ACC112 (cell line): ENCODE data around the gene ZNF827.

Experiments
- H2AFZ ChIP-seq: fragments of 200-600 bp; sonication (generic); one replicate; pipeline ENCODE4 v1.6.0; 2017; ENCODE audit warnings: antibody characterized with exemption, low read length; ENCODE audit not compliant: unreplicated experiment
- H3K27ac ChIP-seq: fragments of 200-600 bp; sonication (generic); 2 replicates; pipeline ENCODE4 v1.5.1; 2014; ENCODE audit warnings: low read depth, mild to moderate bottlenecking, antibody characterized with exemption, low read length, moderate library complexity
- H3K27me3 ChIP-seq: fragments of 200-600 bp; sonication (generic); 2 replicates; pipeline ENCODE4 v1.6.1; 2014; ENCODE audit warnings: mild to moderate bottlenecking, antibody characterized with exemption, low read length, moderate library complexity, mixed read lengths; ENCODE audit not compliant: insufficient read depth
- H3K36me3 ChIP-seq: fragments of 200-600 bp; sonication (generic); 2 replicates; pipeline ENCODE4 v1.6.1; 2016; ENCODE audit warnings: mild to moderate bottlenecking, antibody characterized with exemption, low read length, moderate library complexity, mixed read lengths; ENCODE audit not compliant: insufficient read depth
- H3K4me1 ChIP-seq: fragments of 200-600 bp; sonication (generic); one replicate; pipeline ENCODE4 v1.6.1; 2016; ENCODE audit warnings: low read length, mixed read lengths; ENCODE audit not compliant: insufficient read depth, unreplicated experiment, control insufficient read depth
- H3K4me3 ChIP-seq: fragments of 200-600 bp; sonication (generic); 2 replicates; pipeline ENCODE4 v1.5.1; 2014; ENCODE audit warnings: mild to moderate bottlenecking, low read depth, low read length
- H3K79me2 ChIP-seq: fragments of 200-600 bp; sonication (generic); one replicate; pipeline ENCODE4 v1.6.0; 2016; ENCODE audit warnings: low read length; ENCODE audit not compliant: control insufficient read depth, unreplicated experiment, insufficient read depth

The ZNF827 gene

GRCh38 chr4:145878501-145879435 lies 59.9 kb downstream of the ZNF827 start:
- no peaks in the 10 kb centered on the region for H3K79me2 ChIP-seq
- peaks cover 11% of the 10 kb centered on the region for H3K4me1 ChIP-seq
- H3K4me3 ChIP-seq: no peak overlapping the region
- H3K27ac ChIP-seq: no peak overlapping the region
- no peaks in the 10 kb centered on the region for H3K27me3 ChIP-seq
- H2AFZ ChIP-seq: no peak overlapping the region
- no peaks in the 10 kb centered on the region for H3K36me3 ChIP-seq

GRCh38 chr4:145876531-145877180 lies 62.0 kb downstream of the ZNF827 start:
- Histone ChIP-seq H3K4me1 (peaks cover 11% of the 10 kb centered on the region), H3K79me2 (no peaks in the 10 kb centered on the region), H3K27ac (no peak overlapping the region), H3K27me3 (no peaks in the 10 kb centered on the region), H3K36me3 (no peaks in the 10 kb centered on the region), H3K4me3 (no peak overlapping the region), H2AFZ (no peak overlapping the region)

- H3K27ac ChIP-seq: no peak overlapping the region
- H3K27me3 ChIP-seq: no peaks in the 10 kb centered on the region
- H3K4me1 ChIP-seq: peaks cover 4% of the 10 kb centered on the region
- no peaks in the 10 kb centered on the region for H3K79me2 ChIP-seq
- H3K4me3 ChIP-seq: no peak overlapping the region
- no peaks in the 10 kb centered on the region for H3K36me3 ChIP-seq
- H2AFZ ChIP-seq: no peak overlapping the region
Measured at GRCh38 chr4:145873901-145874300, 64.7 kb downstream of the ZNF827 start.

GRCh38 chr4:145871209-145871608 lies 67.4 kb downstream of the ZNF827 start:
- H3K27ac ChIP-seq: no peak overlapping the region
- H3K36me3 ChIP-seq: no peaks in the 10 kb centered on the region
- H2AFZ ChIP-seq: no peak overlapping the region
- H3K79me2 ChIP-seq: no peaks in the 10 kb centered on the region
- H3K4me3 ChIP-seq: no peak overlapping the region
- H3K4me1 ChIP-seq: no peaks in the 10 kb centered on the region
- H3K27me3 ChIP-seq: no peaks in the 10 kb centered on the region

- H2AFZ ChIP-seq: no peak overlapping the region
- no peak overlapping the region for H3K27ac ChIP-seq
- H3K36me3 ChIP-seq: no peaks in the 10 kb centered on the region
- H3K4me3 ChIP-seq: no peak overlapping the region
- no peaks in the 10 kb centered on the region for H3K79me2 ChIP-seq
- no peaks in the 10 kb centered on the region for H3K27me3 ChIP-seq
- H3K4me1 ChIP-seq: no peaks in the 10 kb centered on the region
Measured at GRCh38 chr4:145870155-145871020, 68.2 kb downstream of the ZNF827 start.

- H3K4me3 ChIP-seq: no peak overlapping the region
- H2AFZ ChIP-seq: no peak overlapping the region
- H3K4me1 ChIP-seq: no peaks in the 10 kb centered on the region
- no peaks in the 10 kb centered on the region for H3K27me3 ChIP-seq
- no peaks in the 10 kb centered on the region for H3K79me2 ChIP-seq
- no peak overlapping the region for H3K27ac ChIP-seq
- H3K36me3 ChIP-seq: no peaks in the 10 kb centered on the region
Measured at GRCh38 chr4:145868637-145869409, 69.8 kb downstream of the ZNF827 start.

- H3K4me1 ChIP-seq: no peaks in the 10 kb centered on the region
Measured at GRCh38 chr4:145867406-145867805, 71.2 kb downstream of the ZNF827 start.

GRCh38 chr4:145866991-145867390 lies 71.6 kb downstream of the ZNF827 start:
- no peaks in the 10 kb centered on the region for H3K27me3 ChIP-seq

More at GRCh38 chr4:145867406-145867805, 71.2 kb downstream of the ZNF827 start:
- Histone ChIP-seq H3K79me2 (no peaks in the 10 kb centered on the region), H3K27ac (no peak overlapping the region), H3K4me3 (no peak overlapping the region), H3K27me3 (no peaks in the 10 kb centered on the region), H3K36me3 (no peaks in the 10 kb centered on the region), H2AFZ (no peak overlapping the region)

GRCh38 chr4:145865274-145865941 lies 73.2 kb downstream of the ZNF827 start:
- no peaks in the 10 kb centered on the region for H3K27me3 ChIP-seq
- no peak overlapping the region for H2AFZ ChIP-seq
- H3K79me2 ChIP-seq: no peaks in the 10 kb centered on the region
- H3K27ac ChIP-seq: no peak overlapping the region
- no peak overlapping the region for H3K4me3 ChIP-seq
- no peaks in the 10 kb centered on the region for H3K36me3 ChIP-seq
- no peaks in the 10 kb centered on the region for H3K4me1 ChIP-seq

More at GRCh38 chr4:145866991-145867390, 71.6 kb downstream of the ZNF827 start:
- Histone ChIP-seq H3K79me2 (no peaks in the 10 kb centered on the region), H3K4me1 (no peaks in the 10 kb centered on the region), H3K36me3 (no peaks in the 10 kb centered on the region), H3K27ac (no peak overlapping the region), H2AFZ (no peak overlapping the region), H3K4me3 (no peak overlapping the region)
